Measurements from ENCODE around the gene ADIRF.
"Not testable (repeated sequence)": the region's sequence is repeated elsewhere in the genome, so short reads cannot be mapped to it uniquely, and the experiment has no call there.

DNA sequence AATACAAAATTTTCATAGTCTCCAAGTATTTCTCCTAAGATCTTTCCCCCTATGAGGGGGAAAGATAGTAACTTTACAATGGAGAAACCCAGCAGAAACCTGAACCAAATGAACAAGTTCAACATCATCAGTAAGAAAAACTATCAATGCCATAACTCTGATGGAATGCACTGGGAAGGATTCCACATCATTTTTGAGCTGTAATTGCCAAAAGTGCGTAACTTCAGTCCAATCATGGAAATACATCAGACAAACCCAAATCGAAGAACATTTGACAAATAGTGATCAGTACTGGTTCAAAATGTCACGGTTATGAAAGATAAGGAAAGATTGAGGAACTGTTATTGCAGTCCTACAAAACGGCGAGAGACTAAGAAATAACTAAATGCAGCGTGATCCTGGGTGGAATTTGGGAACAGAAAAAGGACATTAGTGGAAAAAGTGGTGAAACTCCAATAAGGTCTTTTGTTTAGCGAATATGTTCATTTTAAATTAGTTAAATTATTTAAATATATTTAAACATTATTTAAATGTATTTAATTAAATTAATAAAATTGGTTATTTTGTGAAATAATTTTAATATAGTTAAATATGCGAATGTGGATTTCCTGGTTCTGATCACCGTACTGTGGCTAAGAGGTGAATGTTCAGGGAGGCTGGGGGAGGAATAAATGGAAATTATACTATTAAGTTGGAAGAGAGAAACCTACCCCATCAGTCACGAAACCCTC is 46.9 kb downstream of the ADIRF start:
- TF ChIP-seq, protein P1, sequence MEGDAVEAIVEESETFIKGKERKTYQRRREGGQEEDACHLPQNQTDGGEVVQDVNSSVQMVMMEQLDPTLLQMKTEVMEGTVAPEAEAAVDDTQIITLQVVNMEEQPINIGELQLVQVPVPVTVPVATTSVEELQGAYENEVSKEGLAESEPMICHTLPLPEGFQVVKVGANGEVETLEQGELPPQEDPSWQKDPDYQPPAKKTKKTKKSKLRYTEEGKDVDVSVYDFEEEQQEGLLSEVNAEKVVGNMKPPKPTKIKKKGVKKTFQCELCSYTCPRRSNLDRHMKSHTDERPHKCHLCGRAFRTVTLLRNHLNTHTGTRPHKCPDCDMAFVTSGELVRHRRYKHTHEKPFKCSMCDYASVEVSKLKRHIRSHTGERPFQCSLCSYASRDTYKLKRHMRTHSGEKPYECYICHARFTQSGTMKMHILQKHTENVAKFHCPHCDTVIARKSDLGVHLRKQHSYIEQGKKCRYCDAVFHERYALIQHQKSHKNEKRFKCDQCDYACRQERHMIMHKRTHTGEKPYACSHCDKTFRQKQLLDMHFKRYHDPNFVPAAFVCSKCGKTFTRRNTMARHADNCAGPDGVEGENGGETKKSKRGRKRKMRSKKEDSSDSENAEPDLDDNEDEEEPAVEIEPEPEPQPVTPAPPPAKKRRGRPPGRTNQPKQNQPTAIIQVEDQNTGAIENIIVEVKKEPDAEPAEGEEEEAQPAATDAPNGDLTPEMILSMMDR (conservative IDR thresholded peaks at IDR 0.05 in 1 of 2, IDR thresholded peaks at IDR 0.05 in 1 of 2; ENCODE audit: extremely low read depth in 1 of 2, insufficient read depth in 1 of 2, low read depth in 1 of 2, low read length in 2 of 2) = not testable (repeated sequence)
- TF ChIP-seq EZH2 (IDR thresholded peaks at IDR 0.05; ENCODE audit: borderline replicate concordance, low read length) = not testable (repeated sequence)

Measured in mammary epithelial cell (primary cell).